BLaER1 treated with 17β-estradiol and CSF1 and Interleukin-3, amounts not matched to agents 10 nM and 100 nM (cell line): ENCODE results near the gene EIF1AX.
A peak's percentile ranks its signal among the peaks of the same experiment; 100 is the strongest.
"Not testable (repeated sequence)": the region's sequence is repeated elsewhere in the genome, so short reads cannot be mapped to it uniquely, and the experiment has no call there.

ENCODE experiments used
- H3K27ac ChIP-seq, 11 experiments: shearing (Covaris generic); formaldehyde crosslinking; 2 replicates each; pipeline ENCODE4 v1.8.1; 2022
- H3K27me3 ChIP-seq, 11 experiments: shearing (Covaris generic); formaldehyde crosslinking; 2 replicates each; pipeline ENCODE4 v1.8.1; 2022
- H3K36me3 ChIP-seq, 11 experiments: shearing (Covaris generic); formaldehyde crosslinking; 2 replicates each; pipeline ENCODE4 v1.8.1; 2022
- H3K4me1 ChIP-seq, 10 experiments: shearing (Covaris generic); formaldehyde crosslinking; 2 replicates each; pipeline ENCODE4 v1.8.1; 2022
- H3K4me2 ChIP-seq, 11 experiments: shearing (Covaris generic); formaldehyde crosslinking; 2 replicates each; pipeline ENCODE4 v1.8.1; 2022
- H3K4me3 ChIP-seq, 10 experiments: shearing (Covaris generic); formaldehyde crosslinking; 2 replicates each; pipeline ENCODE4 v1.8.1; 2022
- H3K9ac ChIP-seq, 11 experiments: shearing (Covaris generic); formaldehyde crosslinking; 2 replicates each; pipeline ENCODE4 v1.8.1; 2022
- H3K9me3 ChIP-seq, 11 experiments: shearing (Covaris generic); formaldehyde crosslinking; replicated peaks in 1 of 11; 2 replicates each; pipeline ENCODE4 v1.8.1; 2022
- H4K20me1 ChIP-seq, 11 experiments: shearing (Covaris generic); formaldehyde crosslinking; 2 replicates each; pipeline ENCODE4 v1.8.1; 2022
- Cebpa-rat ChIP-seq, 11 experiments: shearing (Covaris generic); IDR thresholded peaks; 2 replicates each; pipeline ENCODE4 v1.8.1; 2022

EIF1AX gene

DNA sequence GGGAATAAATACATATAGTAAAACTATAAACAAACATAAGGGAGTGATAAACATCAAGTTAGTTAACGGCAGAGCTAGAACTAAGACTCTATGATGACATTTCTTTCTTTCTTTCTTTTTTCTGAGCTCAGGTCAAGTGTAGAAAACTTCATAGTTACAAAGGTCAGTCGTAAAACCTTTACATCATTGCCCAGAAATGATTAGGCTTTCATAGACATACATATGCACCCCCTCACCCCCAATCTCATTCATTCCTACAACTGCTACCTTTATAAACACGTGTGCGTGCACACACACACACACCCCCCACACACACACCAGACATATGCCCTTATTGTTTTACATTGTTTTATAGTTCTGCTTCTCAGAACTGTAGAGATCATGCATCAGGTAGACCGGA, 5.7 kb downstream of the EIF1AX start:
- no peak overlapping the region for H3K27ac ChIP-seq
- peaks cover 74 to 100% (median 99%) of the 10 kb centered on the region in 11 experiments; a peak in 21 of 22 replicates for H4K20me1 ChIP-seq
- H3K4me2 ChIP-seq = no peak overlapping the region
- H3K36me3 ChIP-seq = peaks cover 84 to 94% (median 93%) of the 10 kb centered on the region in 11 experiments
- H3K4me3 ChIP-seq = no peak overlapping the region
- no peaks in the 10 kb centered on the region for H3K9me3 ChIP-seq
- no peak for TF ChIP-seq Cebpa-rat (IDR thresholded peaks at IDR 0.05)
- peaks cover 16 to 39% (median 21%) of the 10 kb centered on the region in 10 experiments for H3K4me1 ChIP-seq
- H3K9ac ChIP-seq = no peak overlapping the region
- H3K27me3 ChIP-seq = no peaks in the 10 kb centered on the region

GRCh38 chrX:20132666-20133065, 9.0 kb downstream of the EIF1AX start:
- peaks cover 0 to 28% (median 3%) of the 10 kb centered on the region in 10 experiments; a peak in 7 of 20 replicates for H3K4me1 ChIP-seq
- H3K4me3 ChIP-seq = no peak overlapping the region
- H3K27me3 ChIP-seq = no peaks in the 10 kb centered on the region
- H3K36me3 ChIP-seq = peaks cover 88 to 96% (median 96%) of the 10 kb centered on the region in 11 experiments
- no peak for TF ChIP-seq Cebpa-rat (IDR thresholded peaks at IDR 0.05)
- peaks cover 60 to 96% (median 92%) of the 10 kb centered on the region in 11 experiments; a peak in 21 of 22 replicates for H4K20me1 ChIP-seq
- peak overlapping the region in 1 of 11 experiments; percentile 31; a peak in 1 of 22 replicates for H3K4me2 ChIP-seq
- no peaks in the 10 kb centered on the region for H3K9me3 ChIP-seq
- H3K27ac ChIP-seq = no peak overlapping the region
- no peak overlapping the region for H3K9ac ChIP-seq

DNA sequence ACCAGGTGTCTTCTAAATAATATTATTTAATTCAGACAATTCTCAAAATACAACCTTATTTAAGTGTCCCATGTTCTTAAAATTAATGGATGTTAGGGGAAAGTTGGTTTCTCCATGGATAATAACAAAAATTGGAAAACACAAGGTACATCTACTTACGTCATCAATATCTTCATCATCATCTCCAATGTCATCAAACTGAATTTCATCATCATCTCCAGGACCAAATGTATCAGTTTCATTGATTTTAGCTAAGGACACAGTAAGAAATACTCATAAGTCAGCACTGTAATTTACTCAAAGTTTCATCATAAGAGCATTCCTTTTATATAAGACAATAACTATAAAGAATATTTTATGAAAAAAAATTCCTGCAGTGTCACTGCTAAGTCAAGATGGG, 11.3 kb downstream of the EIF1AX start:
- TF ChIP-seq Cebpa-rat (IDR thresholded peaks at IDR 0.05) = no peak
- H3K27ac ChIP-seq = no peak overlapping the region
- peaks cover 65 to 79% (median 77%) of the 10 kb centered on the region in 11 experiments for H3K36me3 ChIP-seq

DNA sequence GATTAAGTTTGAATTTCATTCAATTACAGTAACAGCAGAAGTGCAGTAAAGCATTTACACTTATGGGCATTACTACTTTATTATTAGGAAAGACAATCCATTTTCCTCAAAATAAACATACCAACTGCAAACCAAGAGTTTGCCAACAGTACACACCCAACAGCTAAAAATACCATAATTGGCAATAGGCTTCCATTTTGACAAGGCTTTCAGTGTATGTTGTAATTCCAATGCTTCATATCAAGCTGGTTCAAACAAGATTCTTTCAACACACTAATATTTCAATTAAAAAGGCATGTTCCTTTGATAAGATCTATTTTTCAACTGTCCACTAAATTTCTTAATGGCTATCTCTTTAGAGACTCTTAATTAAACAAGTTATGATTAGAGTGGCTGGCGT, 12.1 kb downstream of the EIF1AX start:
- H3K36me3 ChIP-seq = peaks cover 64 to 79% (median 77%) of the 10 kb centered on the region in 11 experiments
- no peaks in the 10 kb centered on the region for H3K27me3 ChIP-seq
- H3K4me1 ChIP-seq = peaks cover 0 to 28% (median 3%) of the 10 kb centered on the region in 10 experiments; a peak in 7 of 20 replicates
- no peaks in the 10 kb centered on the region for H3K9me3 ChIP-seq
- H3K4me3 ChIP-seq = no peak overlapping the region
- no peak for TF ChIP-seq Cebpa-rat (IDR thresholded peaks at IDR 0.05)
- H4K20me1 ChIP-seq = peaks cover 35 to 75% (median 66%) of the 10 kb centered on the region in 11 experiments; a peak in 20 of 22 replicates
- no peak overlapping the region for H3K9ac ChIP-seq
- no peak overlapping the region for H3K27ac ChIP-seq
- H3K4me2 ChIP-seq = no peak overlapping the region

More for the DNA sequence above, 11.3 kb downstream of the EIF1AX start:
- Histone ChIP-seq H3K9me3 (no peaks in the 10 kb centered on the region), H3K4me1 (peaks cover 0 to 28% (median 3%) of the 10 kb centered on the region in 10 experiments; a peak in 7 of 20 replicates), H3K4me3 (no peak overlapping the region), H4K20me1 (peaks cover 42 to 77% (median 69%) of the 10 kb centered on the region in 11 experiments; a peak in 20 of 22 replicates), H3K4me2 (no peak overlapping the region), H3K27me3 (no peaks in the 10 kb centered on the region), H3K9ac (no peak overlapping the region)

DNA sequence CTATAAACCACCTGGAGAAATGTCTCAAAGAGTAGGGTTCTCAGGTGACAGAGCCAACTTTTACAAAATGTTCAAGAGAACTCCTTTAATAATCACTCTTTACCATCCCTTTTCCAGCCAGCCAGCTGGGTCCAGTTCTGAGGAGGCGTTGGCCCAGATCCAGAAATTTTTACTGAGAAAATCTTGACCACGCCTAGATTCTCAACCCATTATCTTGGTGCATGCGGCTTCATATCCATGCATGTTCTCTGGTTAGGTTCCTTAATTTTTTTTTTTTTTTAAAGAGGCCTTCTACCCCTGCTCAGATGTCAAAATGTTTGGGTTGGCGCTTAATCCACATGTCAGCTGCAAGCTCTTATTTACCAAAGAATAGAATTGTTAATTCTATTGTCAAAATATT, 13.0 kb downstream of the EIF1AX start:
- Histone ChIP-seq H3K36me3 (peaks cover 56 to 79% (median 75%) of the 10 kb centered on the region in 11 experiments), H3K27ac (peak overlapping the region in 1 of 11 experiments; percentile 25; a peak in 1 of 22 replicates), H4K20me1 (peaks cover 26 to 66% (median 59%) of the 10 kb centered on the region in 11 experiments; a peak in 20 of 22 replicates), H3K4me3 (no peak overlapping the region), H3K9ac (0 out of 22 replicates have a peak overlapping the region, but pooled peaks of 1 of the 11 experiments have one; percentile 9), H3K27me3 (no peaks in the 10 kb centered on the region), H3K4me2 (no peak overlapping the region), H3K4me1 (peaks cover 0 to 22% (median 3%) of the 10 kb centered on the region in 10 experiments; a peak in 7 of 20 replicates), H3K9me3 (no peaks in the 10 kb centered on the region)
- TF ChIP-seq Cebpa-rat (IDR thresholded peaks at IDR 0.05) = no peak

- H3K9ac ChIP-seq, H3K27ac ChIP-seq, H3K4me2 ChIP-seq, H3K9me3 ChIP-seq, H3K4me1 ChIP-seq, H3K27me3 ChIP-seq, H3K4me3 ChIP-seq: not testable (repeated sequence)
- H3K36me3 ChIP-seq = peaks cover 46 to 72% (median 68%) of the 10 kb centered on the region in 11 experiments
- H4K20me1 ChIP-seq = peaks cover 17 to 54% (median 49%) of the 10 kb centered on the region in 11 experiments; a peak in 20 of 22 replicates
These were observed 14.2 kb downstream of the EIF1AX start for GRCh38 chrX:20127440-20127839.

GRCh38 chrX:20126833-20127232, 14.8 kb downstream of the EIF1AX start:
- H3K27ac ChIP-seq, H3K9ac ChIP-seq, H3K4me2 ChIP-seq, H3K4me1 ChIP-seq, H3K27me3 ChIP-seq, H3K9me3 ChIP-seq, H3K4me3 ChIP-seq: not testable (repeated sequence)
- H4K20me1 ChIP-seq = peaks cover 16 to 48% (median 43%) of the 10 kb centered on the region in 11 experiments; a peak in 19 of 22 replicates
- H3K36me3 ChIP-seq = peaks cover 43 to 66% (median 62%) of the 10 kb centered on the region in 11 experiments

DNA sequence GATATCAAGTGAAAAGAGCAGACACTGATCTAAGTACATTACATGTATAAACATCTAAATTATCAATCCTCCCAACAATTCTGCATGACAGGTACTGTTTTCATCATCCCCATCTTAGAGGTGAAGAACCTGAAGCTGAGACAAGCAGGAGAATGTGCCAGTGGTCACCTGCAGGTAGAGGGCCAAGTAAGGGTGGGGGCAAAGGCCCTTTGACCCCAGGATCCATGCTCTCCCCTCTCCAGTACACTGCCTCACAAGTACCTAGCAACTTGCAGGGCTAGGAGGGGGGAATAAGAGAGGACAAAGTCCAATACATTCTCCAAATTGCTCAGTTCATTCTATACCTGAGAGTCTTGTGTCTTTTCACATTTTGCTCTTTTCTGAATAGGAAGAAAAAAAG, 16.7 kb downstream of the EIF1AX start:
- H3K36me3 ChIP-seq = peaks cover 25 to 51% (median 43%) of the 10 kb centered on the region in 11 experiments
- no peaks in the 10 kb centered on the region for H3K27me3 ChIP-seq
- H3K27ac ChIP-seq = no peak overlapping the region
- peaks cover 0 to 8% (median 0%) of the 10 kb centered on the region in 10 experiments; a peak in 2 of 20 replicates for H3K4me1 ChIP-seq
- H3K4me3 ChIP-seq = no peak overlapping the region
- H3K4me2 ChIP-seq = no peak overlapping the region
- peaks cover 7 to 31% (median 28%) of the 10 kb centered on the region in 11 experiments; a peak in 18 of 22 replicates for H4K20me1 ChIP-seq
- H3K9me3 ChIP-seq = no peaks in the 10 kb centered on the region
- no peak overlapping the region for H3K9ac ChIP-seq
- TF ChIP-seq Cebpa-rat (IDR thresholded peaks at IDR 0.05) = no peak

DNA sequence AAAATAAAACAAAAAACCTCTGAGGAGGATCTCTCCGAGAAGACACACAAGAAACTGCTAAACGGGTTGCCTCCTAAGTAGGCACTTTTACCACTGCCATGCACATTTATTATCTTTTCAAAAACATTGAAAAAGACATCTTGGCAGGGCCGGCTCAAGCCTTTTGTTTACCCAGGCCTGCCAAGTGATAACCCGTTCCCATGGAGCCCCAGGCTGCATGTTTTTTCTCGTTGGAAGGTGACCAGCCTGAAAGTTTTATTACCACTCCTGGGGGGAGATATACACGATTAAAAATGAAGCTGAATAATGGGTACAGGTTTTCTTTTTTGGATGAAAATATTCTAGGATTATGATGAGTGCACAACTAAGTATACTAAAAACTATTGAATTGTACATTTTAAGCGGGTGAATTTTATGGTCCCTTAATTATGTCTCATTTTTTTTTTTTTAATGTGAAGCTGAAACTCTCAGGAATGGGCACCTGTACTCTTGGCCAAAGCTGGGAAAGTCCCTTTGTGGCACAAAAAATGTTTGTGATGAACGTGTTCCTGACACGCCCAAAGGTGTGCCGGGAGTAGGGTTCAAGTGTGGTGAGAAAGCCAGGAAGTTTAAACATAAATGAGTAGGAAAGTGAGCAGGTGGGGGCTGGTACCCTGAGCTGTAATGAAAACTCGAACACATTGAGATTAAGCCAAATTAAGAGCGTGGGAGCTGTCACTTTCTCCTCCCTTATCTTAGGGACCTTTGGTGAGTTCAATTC, 23.4 kb downstream of the EIF1AX start:
- Histone ChIP-seq H3K4me3 (no peak overlapping the region), H4K20me1 (peaks cover 0 to 5% (median 0%) of the 10 kb centered on the region in 11 experiments; a peak in 1 of 22 replicates), H3K9ac (no peak overlapping the region), H3K9me3 (peaks cover 0 to 20% (median 17%) of the 10 kb centered on the region in 11 experiments; a peak in 20 of 22 replicates), H3K4me2 (no peak overlapping the region), H3K27me3 (no peaks in the 10 kb centered on the region), H3K4me1 (peaks cover 8 to 25% (median 21%) of the 10 kb centered on the region in 10 experiments), H3K36me3 (peaks cover 0 to 7% (median 2%) of the 10 kb centered on the region in 11 experiments; a peak in 7 of 22 replicates), H3K27ac (no peak overlapping the region)
- no peak for TF ChIP-seq Cebpa-rat (IDR thresholded peaks at IDR 0.05)
